Measurements from ENCODE around the gene FAF2.
"Not testable (repeated sequence)": the region's sequence is repeated elsewhere in the genome, so short reads cannot be mapped to it uniquely, and the experiment has no call there.

The FAF2 gene

DNA sequence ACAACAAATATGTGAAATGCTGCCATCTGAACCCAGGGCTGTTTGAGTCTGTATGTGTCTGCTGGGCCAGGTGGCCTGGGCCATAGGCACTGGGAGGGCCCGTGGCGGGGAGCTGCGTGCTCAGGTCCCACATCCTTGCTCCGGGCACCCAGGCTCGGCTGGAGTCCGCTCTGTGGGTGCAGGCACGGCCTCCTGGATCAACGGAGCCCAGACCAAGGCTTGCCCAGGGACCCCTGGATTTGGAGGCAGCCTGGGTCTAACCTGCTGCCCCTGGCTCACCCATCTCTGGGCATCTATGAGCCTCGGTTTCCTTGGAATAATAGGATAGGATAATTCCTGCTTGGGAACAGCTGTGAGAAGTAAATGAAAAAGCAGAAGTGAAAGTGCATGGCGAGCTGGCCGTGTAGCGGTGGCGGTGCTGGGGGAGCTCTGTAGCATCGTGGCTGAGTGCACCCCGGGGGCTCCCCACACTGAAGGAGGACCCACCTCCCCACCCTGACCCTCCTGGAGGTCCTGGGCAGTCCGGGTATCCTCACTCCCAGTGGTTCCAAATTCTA is 102.2 kb downstream of the FAF2 start:
- Histone ChIP-seq H3K36me3 (ENCODE audit: insufficient read depth, low read length) (no peaks in the 10 kb centered on the region), H3K9ac (ENCODE audit: low read depth, low read length) (no peak overlapping the region), H2AFZ (ENCODE audit: low read depth, low read length) (no peak overlapping the region), H3K4me2 (ENCODE audit: insufficient read depth, low read length) (no peak overlapping the region), H3K4me1 (ENCODE audit: insufficient read depth, low read length) (no peaks in the 10 kb centered on the region), H4K20me1 (ENCODE audit: insufficient read depth, low read length) (no peaks in the 10 kb centered on the region), H3K4me3 (ENCODE audit: low read depth in 1 of 2, low read length in 2 of 2) (no peak overlapping the region), H3K9me3 (ENCODE audit: insufficient read depth, low read length, severe bottlenecking) (no peaks in the 10 kb centered on the region), H3K27me3 (ENCODE audit: insufficient read depth, low read length, poor library complexity) (peaks cover 4% of the 10 kb centered on the region), H3K79me2 (ENCODE audit: insufficient read depth, low read length) (no peaks in the 10 kb centered on the region), H3K27ac (ENCODE audit: low read length) (no peak overlapping the region)
- no peak for DNase-seq
- no peak for TF ChIP-seq EZH2 (IDR thresholded peaks at IDR 0.05; ENCODE audit: borderline replicate concordance, low read depth, low read length, severe bottlenecking)
- TF ChIP-seq, protein P1, sequence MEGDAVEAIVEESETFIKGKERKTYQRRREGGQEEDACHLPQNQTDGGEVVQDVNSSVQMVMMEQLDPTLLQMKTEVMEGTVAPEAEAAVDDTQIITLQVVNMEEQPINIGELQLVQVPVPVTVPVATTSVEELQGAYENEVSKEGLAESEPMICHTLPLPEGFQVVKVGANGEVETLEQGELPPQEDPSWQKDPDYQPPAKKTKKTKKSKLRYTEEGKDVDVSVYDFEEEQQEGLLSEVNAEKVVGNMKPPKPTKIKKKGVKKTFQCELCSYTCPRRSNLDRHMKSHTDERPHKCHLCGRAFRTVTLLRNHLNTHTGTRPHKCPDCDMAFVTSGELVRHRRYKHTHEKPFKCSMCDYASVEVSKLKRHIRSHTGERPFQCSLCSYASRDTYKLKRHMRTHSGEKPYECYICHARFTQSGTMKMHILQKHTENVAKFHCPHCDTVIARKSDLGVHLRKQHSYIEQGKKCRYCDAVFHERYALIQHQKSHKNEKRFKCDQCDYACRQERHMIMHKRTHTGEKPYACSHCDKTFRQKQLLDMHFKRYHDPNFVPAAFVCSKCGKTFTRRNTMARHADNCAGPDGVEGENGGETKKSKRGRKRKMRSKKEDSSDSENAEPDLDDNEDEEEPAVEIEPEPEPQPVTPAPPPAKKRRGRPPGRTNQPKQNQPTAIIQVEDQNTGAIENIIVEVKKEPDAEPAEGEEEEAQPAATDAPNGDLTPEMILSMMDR (IDR thresholded peaks at IDR 0.05; ENCODE audit: borderline replicate concordance, extremely low read depth, low read length, poor library complexity, severe bottlenecking) = no peak
- no peak for ATAC-seq (ENCODE audit: insufficient read depth, low read depth)

DNA sequence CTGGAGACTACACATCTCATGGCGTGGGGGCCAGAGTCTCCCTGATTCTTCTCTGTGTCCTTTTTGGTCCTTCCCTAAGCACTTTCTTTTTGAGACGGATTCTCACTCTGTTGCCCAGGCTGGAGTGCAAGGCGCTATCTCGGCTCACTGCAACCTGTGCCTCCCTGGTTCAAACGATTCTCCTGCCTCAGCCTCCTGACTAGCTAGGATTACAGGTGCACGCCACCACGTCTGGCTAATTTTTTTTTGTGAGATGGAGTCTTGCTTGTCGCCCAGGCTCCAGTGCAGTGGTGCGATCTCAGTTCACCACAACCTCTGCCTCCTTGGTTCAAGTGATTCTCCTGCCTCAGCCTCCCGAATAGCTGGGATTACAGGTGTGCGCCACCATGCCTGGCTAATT is 102.8 kb downstream of the FAF2 start:
- not testable (repeated sequence) for H2AFZ ChIP-seq (ENCODE audit: low read depth, low read length); H3K4me3 ChIP-seq (ENCODE audit: low read depth in 1 of 2, low read length in 2 of 2); ATAC-seq (ENCODE audit: insufficient read depth, low read depth); H3K9ac ChIP-seq (ENCODE audit: low read depth, low read length); DNase-seq; H3K27me3 ChIP-seq (ENCODE audit: insufficient read depth, low read length, poor library complexity); H3K4me2 ChIP-seq (ENCODE audit: insufficient read depth, low read length); H3K36me3 ChIP-seq (ENCODE audit: insufficient read depth, low read length); H3K4me1 ChIP-seq (ENCODE audit: insufficient read depth, low read length); H4K20me1 ChIP-seq (ENCODE audit: insufficient read depth, low read length); H3K27ac ChIP-seq (ENCODE audit: low read length); H3K79me2 ChIP-seq (ENCODE audit: insufficient read depth, low read length); H3K9me3 ChIP-seq (ENCODE audit: insufficient read depth, low read length, severe bottlenecking)

DNA sequence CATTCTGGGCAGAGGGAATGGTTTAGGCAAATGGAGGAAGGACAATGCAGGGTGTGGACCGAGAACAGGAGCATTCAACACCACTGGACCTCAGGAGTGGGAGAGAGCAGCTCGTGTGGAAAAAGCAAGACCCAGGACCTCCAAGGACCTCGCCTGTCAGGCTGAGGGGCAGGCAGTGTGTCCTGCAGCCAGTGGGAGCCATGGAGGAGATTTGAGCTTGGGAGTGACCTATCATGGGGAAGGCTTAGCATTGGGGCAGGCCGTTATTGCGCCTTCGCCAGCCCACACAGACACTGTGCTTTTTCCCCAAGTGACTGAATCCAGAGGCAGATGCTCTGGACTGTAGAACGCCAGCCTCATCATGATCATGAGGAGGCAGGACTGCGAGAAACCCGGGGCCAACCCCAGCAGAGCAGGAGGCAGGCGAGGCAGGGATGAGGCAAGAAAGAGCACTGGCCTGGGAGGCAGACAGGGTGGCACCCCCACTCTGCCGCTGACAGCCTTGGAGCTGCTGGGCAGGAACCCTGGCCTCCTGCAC is 104.2 kb downstream of the FAF2 start:
- Histone ChIP-seq H3K27me3 (ENCODE audit: insufficient read depth, low read length, poor library complexity) (no peaks in the 10 kb centered on the region), H3K79me2 (ENCODE audit: insufficient read depth, low read length) (no peaks in the 10 kb centered on the region), H3K9ac (ENCODE audit: low read depth, low read length) (no peak overlapping the region), H3K36me3 (ENCODE audit: insufficient read depth, low read length) (no peaks in the 10 kb centered on the region), H3K9me3 (ENCODE audit: insufficient read depth, low read length, severe bottlenecking) (no peaks in the 10 kb centered on the region), H4K20me1 (ENCODE audit: insufficient read depth, low read length) (no peaks in the 10 kb centered on the region), H3K4me2 (ENCODE audit: insufficient read depth, low read length) (no peak overlapping the region), H3K27ac (ENCODE audit: low read length) (no peak overlapping the region), H3K4me1 (ENCODE audit: insufficient read depth, low read length) (no peaks in the 10 kb centered on the region), H2AFZ (ENCODE audit: low read depth, low read length) (no peak overlapping the region), H3K4me3 (ENCODE audit: low read depth in 1 of 2, low read length in 2 of 2) (no peak overlapping the region)
- TF ChIP-seq EZH2 (IDR thresholded peaks at IDR 0.05; ENCODE audit: borderline replicate concordance, low read depth, low read length, severe bottlenecking) = no peak
- TF ChIP-seq, protein P1 (IDR thresholded peaks at IDR 0.05; ENCODE audit: borderline replicate concordance, extremely low read depth, low read length, poor library complexity, severe bottlenecking) = no peak
- DNase-seq = no peak
- no peak for ATAC-seq (ENCODE audit: insufficient read depth, low read depth)

DNA sequence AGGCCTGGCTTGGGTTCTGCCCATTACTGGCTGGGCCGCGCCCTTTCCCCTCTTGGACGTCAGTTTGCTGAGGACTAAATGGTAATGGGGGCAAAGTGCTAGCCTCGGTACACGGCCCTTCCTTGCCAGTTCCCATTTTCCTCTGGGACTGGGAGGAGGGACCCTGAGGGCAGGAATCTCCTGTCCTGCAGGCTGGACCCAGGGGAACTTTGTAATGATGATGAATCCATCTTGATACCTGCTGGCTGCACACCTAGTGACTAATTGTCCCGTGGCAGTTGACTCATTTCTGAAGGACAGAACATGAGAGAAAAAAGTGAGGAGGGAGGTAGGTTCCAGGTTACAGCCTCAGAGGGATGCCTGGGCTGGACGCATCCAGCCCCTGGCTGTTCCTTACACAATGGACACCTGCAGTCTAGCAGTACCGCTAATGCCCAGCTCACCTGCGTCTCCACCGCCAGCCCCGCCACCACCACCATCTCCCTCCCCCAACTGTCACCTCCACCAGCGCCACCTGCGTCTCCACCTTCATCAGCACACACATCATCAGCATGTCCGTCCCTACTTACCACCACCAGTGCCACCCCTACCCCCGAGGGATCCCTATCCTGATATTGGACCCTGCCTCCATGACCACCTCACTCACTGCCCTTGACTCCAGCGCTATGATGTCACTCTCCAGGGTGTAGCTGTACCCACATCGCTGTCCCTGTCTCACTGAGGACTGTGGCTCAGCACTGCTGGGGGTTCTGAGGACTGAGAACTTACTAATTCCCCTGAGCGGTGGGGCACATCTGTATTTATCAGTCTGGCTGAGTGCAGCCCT is 105.3 kb downstream of the FAF2 start:
- H3K79me2 ChIP-seq (ENCODE audit: insufficient read depth, low read length) = no peaks in the 10 kb centered on the region
- no peaks in the 10 kb centered on the region for H3K4me1 ChIP-seq (ENCODE audit: insufficient read depth, low read length)
- no peak overlapping the region for H2AFZ ChIP-seq (ENCODE audit: low read depth, low read length)
- no peak overlapping the region for H3K4me2 ChIP-seq (ENCODE audit: insufficient read depth, low read length)
- TF ChIP-seq, protein P1 (IDR thresholded peaks at IDR 0.05; ENCODE audit: borderline replicate concordance, extremely low read depth, low read length, poor library complexity, severe bottlenecking) = no peak
- TF ChIP-seq EZH2 (IDR thresholded peaks at IDR 0.05; ENCODE audit: borderline replicate concordance, low read depth, low read length, severe bottlenecking) = no peak
- H3K27me3 ChIP-seq (ENCODE audit: insufficient read depth, low read length, poor library complexity) = no peaks in the 10 kb centered on the region
- H3K36me3 ChIP-seq (ENCODE audit: insufficient read depth, low read length) = no peaks in the 10 kb centered on the region
- no peak overlapping the region for H3K4me3 ChIP-seq (ENCODE audit: low read depth in 1 of 2, low read length in 2 of 2)
- H3K27ac ChIP-seq (ENCODE audit: low read length) = no peak overlapping the region
- ATAC-seq (ENCODE audit: insufficient read depth, low read depth) (no peak), DNase-seq (no peak)
- H3K9ac ChIP-seq (ENCODE audit: low read depth, low read length) = no peak overlapping the region
- no peaks in the 10 kb centered on the region for H4K20me1 ChIP-seq (ENCODE audit: insufficient read depth, low read length)
- no peaks in the 10 kb centered on the region for H3K9me3 ChIP-seq (ENCODE audit: insufficient read depth, low read length, severe bottlenecking)
